Measurements from ENCODE around the gene BUD31. TPM values are rescaled to one million over a fixed set of nuclear protein-coding genes. Genes with fewer than 3 reads are reported as not detected.
A peak's percentile ranks its signal among the peaks of the same experiment; 100 is the strongest.

The BUD31 gene
- total and polyA plus RNA-seq, 10 of the 15 experiments (the other 5 are each of a cell fraction or from before 2014, with no cell fraction given): 74.2 to 317 (median 130) TPM

DNA sequence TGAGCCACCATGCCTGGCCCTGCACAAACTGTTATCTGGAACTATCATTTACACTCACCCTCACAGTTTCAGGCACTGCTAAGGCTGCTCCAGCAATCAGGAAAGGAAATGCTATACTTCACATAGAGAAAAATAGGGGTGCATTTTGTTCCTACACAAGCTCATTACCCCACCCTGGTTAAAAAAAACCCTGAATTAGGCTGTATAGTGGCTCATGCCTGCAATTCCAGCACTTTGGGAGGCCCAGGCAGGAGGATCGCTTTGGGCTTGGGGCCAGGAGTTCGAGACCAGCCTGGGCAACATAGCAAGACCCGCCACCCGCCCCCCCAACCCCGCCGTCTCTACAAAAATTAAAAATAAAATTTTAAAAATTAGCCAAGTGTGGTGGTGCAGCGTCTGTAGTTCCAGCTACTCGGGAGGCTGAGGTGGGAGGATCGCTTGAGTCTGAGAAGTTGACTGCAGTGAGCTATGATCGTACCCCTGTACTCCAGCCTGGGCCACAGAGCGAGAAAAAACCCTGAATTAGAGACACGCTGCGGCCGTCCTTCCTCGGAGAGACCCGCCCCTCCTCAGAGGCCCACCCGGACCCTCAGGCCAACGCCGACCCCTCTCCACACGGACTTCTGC, 29.3 kb downstream of the BUD31 start:
- Histone ChIP-seq H3K36me3 (ENCODE audit: control insufficient read depth in 2 of 2, insufficient read depth in 2 of 2, low read length in 1 of 2) (peaks cover 4 to 6% of the 10 kb centered on the region in 2 experiments), H3K27ac (ENCODE audit: control insufficient read depth, insufficient read depth) (peak overlapping the region; percentile 80), H4K20me1 (ENCODE audit: control insufficient read depth, insufficient read depth) (no peaks in the 10 kb centered on the region), H3K79me2 (ENCODE audit: control insufficient read depth, insufficient read depth, low read length) (peaks cover 35% of the 10 kb centered on the region), H2AFZ (ENCODE audit: control insufficient read depth, low read depth, low read length) (peak overlapping the region; percentile 73), H3K9ac (ENCODE audit: control insufficient read depth, insufficient read depth, low read length) (peak overlapping the region; percentile 89), H3K27me3 (replicated peaks in 1 of 2; ENCODE audit: control insufficient read depth in 2 of 2, insufficient read depth in 2 of 2, low read length in 1 of 2) (no peaks in the 10 kb centered on the region), H3K9me3 (replicated peaks; ENCODE audit: control insufficient read depth, insufficient read depth, low read length) (no peaks in the 10 kb centered on the region), H3K4me2 (ENCODE audit: control insufficient read depth, insufficient read depth) (peak overlapping the region; percentile 79), H3K4me1 (ENCODE audit: control insufficient read depth, insufficient read depth, low read length) (peaks cover 11% of the 10 kb centered on the region), H3K4me3 (peak overlapping the region; percentile 93)
- intact Hi-C loops (cut with micrococcal nuclease; ENCODE audit: unreplicated experiment): loop anchor here (2.0 kb wide), 1 partner anchor 67 kb away; the partner anchor contains the start of gene ZKSCAN5
- ATAC-seq: peak; percentile 39
- 14% methylated on average over 20 of the region's 20 CpGs for WGBS (ENCODE audit: insufficient coverage, insufficient replicate concordance, low lambda C conversion rate, missing lambda C conversion rate)
- ChIA-PET RAD21 (ENCODE audit: unreplicated experiment) (interaction anchor here (2.4 kb wide), 1 partner anchor 29 kb away, joined by 8 read pairs; the partner anchor contains the start of genes BUD31 and PDAP1), POLR2A (interaction anchor here (0.5 to 2.9 kb wide), 11 partner anchors 10 to 1884 kb away, joined by 3 to 16 read pairs (median 3); partner anchors contain the start of genes BUD31, PDAP1 and ZKSCAN5), SMC1A (ENCODE audit: uncharacterized antibody, unreplicated experiment) (interaction anchor here (0.9 to 2.1 kb wide), 4 partner anchors 29 to 183 kb away, joined by 3 to 6 read pairs (median 3); partner anchors contain the start of gene BUD31), CTCF (interaction anchor here (0.7 kb wide), 1 partner anchor 111 kb away, joined by 3 read pairs; no protein-coding TSS in a partner anchor)
- DNase-seq (ENCODE audit: low read depth, low spot score): no peak
- TF ChIP-seq IRF3 (IDR thresholded peaks at IDR 0.05): no peak
- TF ChIP-seq BMI1 (IDR thresholded peaks at IDR 0.05; ENCODE audit: borderline replicate concordance): no peak
- TF ChIP-seq, protein P1, sequence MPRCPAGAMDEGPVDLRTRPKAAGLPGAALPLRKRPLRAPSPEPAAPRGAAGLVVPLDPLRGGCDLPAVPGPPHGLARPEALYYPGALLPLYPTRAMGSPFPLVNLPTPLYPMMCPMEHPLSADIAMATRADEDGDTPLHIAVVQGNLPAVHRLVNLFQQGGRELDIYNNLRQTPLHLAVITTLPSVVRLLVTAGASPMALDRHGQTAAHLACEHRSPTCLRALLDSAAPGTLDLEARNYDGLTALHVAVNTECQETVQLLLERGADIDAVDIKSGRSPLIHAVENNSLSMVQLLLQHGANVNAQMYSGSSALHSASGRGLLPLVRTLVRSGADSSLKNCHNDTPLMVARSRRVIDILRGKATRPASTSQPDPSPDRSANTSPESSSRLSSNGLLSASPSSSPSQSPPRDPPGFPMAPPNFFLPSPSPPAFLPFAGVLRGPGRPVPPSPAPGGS (IDR thresholded peaks at IDR 0.05; ENCODE audit: borderline replicate concordance, insufficient read depth, low read depth, low read length, poor library complexity, severe bottlenecking): no peak
- no peak for TF ChIP-seq CBX3 (IDR thresholded peaks at IDR 0.05; ENCODE audit: borderline replicate concordance, low read depth)
- no peak for TF ChIP-seq CHD2 (IDR thresholded peaks at IDR 0.05; ENCODE audit: borderline replicate concordance, low read depth, low read length)
- TF ChIP-seq ZBED1 (IDR thresholded peaks at IDR 0.05; ENCODE audit: borderline replicate concordance): no peak
- TF ChIP-seq MLLT1 (IDR thresholded peaks at IDR 0.05): no peak
- TF ChIP-seq KDM1A (IDR thresholded peaks at IDR 0.05; ENCODE audit: borderline replicate concordance): no peak
- TF ChIP-seq SPI1 (IDR thresholded peaks at IDR 0.05; ENCODE audit: borderline replicate concordance, insufficient read depth, low read depth, low read length): no peak
- no peak for TF ChIP-seq HDAC2 (IDR thresholded peaks at IDR 0.05)
- no peak for FAIRE-seq
- BruUV-seq (replicated peaks): TSS peak; percentile 68
- in situ Hi-C loops (cut with MboI): no loop called here
